GM19240 (cell line): ENCODE data around the gene CTNNA3.
"Not testable (repeated sequence)": the region's sequence is repeated elsewhere in the genome, so short reads cannot be mapped to it uniquely, and the experiment has no call there.

Experiments used
- DNase-seq: peaks from one replicate; pipeline ENCODE4 v3.0.0; 2011; ENCODE audit warnings: low spot score; ENCODE audit not compliant: insufficient read length

Gene CTNNA3

DNA sequence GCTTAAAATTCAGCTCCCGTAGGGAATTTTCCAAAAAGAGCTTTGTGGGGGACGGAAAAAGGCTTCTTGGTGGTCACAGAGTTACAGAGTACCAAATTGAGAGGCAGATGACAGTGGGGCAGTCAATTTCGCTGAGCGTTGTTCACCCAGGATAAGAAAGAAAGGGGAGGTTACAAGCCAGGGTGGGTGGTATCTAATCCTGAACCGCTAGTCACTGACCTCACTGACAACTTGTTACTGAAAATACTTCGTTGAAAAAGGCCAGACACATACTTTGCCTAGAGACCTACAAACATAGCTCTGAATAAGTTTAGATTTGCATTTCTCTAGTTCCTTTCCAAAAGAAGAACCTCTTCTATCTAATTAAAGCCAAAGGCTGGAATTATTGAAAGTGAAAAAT lies at the start of gene CTNNA3:
TSS of gene CTNNA3 (minus strand) at position 167 of the 400 bp plus-strand sequence.
- DNase-seq = peak; percentile 13

DNA sequence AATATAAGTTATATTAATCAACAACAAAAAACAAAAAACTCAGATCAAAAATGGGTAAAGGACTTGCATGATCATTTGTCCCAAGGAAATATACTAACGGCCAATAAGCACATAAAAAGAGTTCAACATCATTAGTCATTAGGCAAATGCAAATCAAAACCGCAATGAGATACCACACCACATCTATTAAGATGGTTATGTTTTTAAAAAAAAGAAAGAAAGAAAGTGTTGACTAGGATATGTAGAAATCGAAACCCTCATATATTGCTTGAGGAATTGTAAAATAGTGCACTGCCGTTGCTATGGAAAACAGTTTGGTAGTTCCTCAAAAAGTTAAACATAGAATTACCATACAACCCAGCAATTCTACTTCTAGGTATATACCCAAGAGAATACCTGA lies 39.4 kb upstream of the CTNNA3 start:
- no peak for DNase-seq

DNA sequence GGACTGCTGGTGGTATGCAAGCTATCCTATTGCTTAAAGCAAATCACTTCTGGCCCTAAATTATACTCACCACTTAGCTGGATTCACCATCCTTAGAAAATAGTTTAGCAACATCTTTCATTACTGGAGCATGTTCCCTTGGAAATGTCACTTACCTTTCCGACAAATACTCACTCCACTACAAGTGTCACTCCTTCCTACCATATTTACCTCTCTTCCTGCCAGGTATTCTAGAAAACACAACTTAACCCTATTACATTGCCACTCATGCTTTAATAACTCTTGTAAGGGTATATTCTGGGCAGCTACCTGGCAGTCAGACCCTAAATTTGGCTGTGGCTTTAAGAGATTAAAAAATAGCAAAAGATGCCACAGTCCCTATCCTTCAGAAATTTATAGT lies 37.5 kb upstream of the CTNNA3 start:
- DNase-seq = no peak

GRCh38 chr10:67725567-67725966 lies 29.6 kb upstream of the CTNNA3 start:
- DNase-seq = no peak

DNA sequence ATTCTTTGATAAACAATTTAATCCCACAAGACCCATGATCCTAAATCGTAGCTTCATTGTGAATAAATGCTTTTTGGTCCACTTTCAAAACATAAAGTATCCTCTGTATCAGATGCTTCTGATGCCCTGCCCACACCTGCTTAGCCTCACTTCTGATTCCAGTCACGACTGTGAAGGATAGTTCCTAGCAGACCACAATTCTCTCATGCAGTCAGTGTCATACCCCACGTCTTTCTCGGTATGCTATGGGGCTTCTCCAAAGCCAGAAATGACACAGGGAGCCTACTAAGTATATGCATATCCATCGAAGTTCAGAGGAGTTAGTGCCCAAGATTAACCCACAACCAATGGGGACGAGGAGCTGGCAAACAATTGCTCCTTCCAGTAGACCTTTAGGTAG lies 27.6 kb upstream of the CTNNA3 start:
- no peak for DNase-seq

- DNase-seq = no peak
Observed at GRCh38 chr10:67722113-67722512, 26.1 kb upstream of the CTNNA3 start.

DNA sequence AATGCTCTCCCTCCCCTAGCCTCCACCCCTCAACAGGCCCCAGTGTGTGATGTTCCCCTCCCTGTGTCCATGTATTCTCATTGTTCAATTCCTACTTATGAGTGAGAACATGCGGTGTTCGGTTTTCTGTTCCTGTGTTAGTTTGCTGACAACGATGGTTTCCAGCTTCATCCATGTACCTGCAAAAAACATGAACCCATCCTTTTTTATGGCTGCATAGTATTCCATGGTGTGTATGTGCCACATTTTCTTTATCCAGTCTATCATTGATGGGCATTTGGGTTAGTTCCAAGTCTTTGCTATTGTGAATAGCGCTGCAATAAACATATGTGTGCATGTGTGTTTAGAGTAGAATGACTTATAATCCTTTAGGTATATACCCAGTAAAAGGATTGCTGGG lies 20.5 kb upstream of the CTNNA3 start:
- not testable (repeated sequence) for DNase-seq

DNA sequence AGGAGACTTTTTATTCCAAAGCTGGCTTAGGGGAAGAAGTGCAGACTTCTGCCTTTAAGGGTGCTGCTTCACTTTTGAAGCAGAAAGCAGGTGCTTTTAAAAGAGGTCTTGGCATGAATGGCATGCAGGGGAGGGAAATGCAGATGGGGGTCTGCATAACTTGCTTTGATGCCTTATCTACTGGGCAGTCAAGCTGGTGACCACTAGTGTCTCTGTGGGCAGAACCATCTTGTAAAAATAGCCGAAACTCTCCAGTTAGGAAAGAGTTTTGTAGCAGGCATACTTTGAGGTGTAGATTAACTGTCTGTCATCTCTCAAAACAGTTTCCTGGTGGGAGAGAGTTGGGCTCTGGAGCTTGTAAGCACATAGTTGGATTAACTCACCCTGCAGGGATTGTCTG lies 9.9 kb upstream of the CTNNA3 start:
- no peak for DNase-seq

GRCh38 chr10:67699613-67700270 lies 3.7 kb upstream of the CTNNA3 start:
- not testable (repeated sequence) for DNase-seq

- no peak for DNase-seq
Observed at GRCh38 chr10:67698164-67698563, 2.2 kb upstream of the CTNNA3 start.

GRCh38 chr10:67697724-67698131 lies 1.7 kb upstream of the CTNNA3 start:
- DNase-seq = peak; percentile 24

- DNase-seq = no peak
Observed at GRCh38 chr10:67696679-67697078, 684 bp upstream of the CTNNA3 start.

DNA sequence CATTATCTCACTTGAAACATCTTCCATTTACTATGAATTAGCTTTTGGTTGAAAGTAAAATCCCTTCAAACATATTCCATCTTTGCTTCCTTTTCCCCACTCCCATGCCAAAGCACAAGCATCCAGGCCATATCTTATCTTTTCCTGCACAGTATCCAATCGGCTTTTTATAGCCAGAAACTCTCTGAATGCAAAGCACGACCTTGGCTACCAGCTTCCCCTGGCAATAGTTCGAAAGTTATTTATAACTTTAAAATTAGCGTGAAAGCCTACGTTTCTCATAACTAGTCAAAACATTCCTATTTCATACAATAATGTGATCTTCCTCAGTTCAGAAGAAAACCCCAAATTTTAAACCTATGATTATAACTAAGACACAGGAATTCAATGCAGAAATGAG lies 440 bp downstream of the CTNNA3 start:
- DNase-seq = no peak

DNA sequence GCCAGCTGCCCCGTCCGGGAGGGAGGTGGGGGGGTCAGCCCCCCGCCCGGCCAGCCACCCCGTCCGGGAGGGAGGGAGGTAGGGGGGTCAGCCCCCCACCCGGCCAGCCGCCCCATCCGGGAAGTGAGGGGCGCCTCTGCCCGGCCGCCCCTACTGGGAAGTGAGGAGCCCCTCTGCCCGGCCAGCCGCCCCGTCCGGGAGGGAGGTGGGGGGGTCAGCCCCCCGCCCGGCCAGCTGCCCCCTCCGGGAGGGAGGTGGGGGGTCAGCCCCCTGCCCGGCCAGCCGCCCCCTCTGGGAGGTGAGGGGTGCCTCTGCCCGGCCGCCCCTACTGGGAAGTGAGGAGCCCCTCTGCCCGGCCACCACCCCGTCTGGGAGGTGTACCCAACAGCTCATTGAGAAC lies 4.1 kb downstream of the CTNNA3 start:
- not testable (repeated sequence) for DNase-seq

DNA sequence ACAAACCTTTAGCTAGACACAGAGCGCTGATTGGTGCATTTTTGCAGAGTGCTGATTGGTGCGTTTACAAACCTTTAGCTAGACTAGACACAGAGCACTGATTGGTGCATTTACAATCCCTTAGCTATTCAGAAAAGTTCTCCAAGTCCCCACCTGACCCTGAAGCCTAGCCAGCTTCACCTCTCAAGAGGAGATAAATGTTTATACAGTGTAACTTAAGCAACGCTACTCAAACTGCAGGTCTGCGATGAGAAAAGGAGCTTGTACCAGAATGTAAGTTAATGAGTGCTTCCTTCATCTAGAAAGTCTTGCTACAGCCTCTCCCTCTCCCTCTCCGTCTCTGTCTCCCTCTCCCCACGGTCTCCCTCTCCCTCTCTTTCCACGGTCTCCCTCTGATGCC lies 5.5 kb downstream of the CTNNA3 start:
- DNase-seq = not testable (repeated sequence)

DNA sequence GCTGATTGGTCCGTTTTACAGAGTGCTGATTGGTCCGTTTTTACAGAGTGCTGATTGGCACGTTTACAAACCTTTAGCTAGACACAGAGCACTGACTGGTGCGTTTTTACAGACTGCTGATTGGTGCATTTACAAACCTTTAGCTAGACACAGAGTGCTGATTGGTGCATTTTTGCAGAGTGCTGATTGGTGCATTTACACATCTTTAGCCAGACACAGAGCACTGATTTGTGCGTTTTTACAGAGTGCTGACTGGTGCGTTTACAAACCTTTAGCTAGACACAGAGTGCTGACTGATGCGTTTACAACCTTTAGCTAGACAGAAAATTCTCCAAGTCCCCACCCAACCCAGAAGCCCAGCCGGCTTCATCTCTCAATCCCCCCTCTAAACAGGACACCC lies 11.9 kb downstream of the CTNNA3 start:
- not testable (repeated sequence) for DNase-seq

DNA sequence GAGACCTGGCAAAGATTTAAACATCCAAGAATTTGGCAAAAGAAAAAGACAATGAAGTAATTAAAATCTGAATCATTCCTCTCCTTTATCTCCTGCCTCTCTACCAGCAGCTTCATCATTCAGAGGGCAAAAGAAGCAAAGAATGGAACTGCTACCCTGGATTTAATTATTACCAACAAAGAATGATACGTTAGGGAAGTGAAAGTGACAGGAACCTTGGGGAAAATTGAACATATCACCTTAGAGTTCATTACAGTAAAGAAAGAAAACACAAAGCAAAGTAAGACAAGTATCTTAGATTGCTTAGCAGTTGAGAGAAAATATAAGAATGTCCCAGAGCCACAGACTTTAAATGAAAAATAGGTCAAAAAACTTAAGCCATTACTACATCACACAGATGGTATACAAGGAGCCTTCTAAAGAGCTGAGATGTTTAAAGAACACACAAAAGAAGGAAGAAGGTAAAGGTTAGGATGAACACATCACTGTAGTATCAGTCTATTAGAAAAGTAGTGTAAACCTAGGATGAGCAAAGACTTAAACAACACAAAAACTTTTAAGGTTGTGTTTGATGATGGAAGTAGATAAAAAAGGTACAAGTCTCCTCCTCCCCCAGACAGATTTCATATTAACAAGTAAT lies 17.5 kb downstream of the CTNNA3 start:
- DNase-seq = no peak

GRCh38 chr10:67676208-67676825 lies 19.7 kb downstream of the CTNNA3 start:
- DNase-seq = no peak

DNA sequence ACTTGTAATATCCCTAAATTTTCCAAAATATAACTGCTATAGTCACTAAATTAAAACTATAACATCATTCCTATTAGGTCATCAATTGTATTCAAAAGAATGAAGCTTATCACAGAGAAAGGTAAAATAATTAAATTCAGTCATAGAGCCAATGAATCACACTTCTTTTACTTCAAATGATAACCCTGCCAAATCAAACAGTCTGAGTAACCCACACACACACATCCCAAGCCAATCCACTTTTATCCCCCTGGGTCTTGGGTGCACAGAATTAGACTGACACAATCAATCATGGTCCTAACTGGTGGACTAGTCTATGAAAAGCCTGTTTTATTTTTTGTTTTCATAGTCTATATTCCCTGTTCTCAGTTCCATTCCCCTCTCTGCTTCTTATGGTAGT lies 25.6 kb downstream of the CTNNA3 start:
- no peak for DNase-seq

GRCh38 chr10:67669978-67670377 lies 26.0 kb downstream of the CTNNA3 start:
- no peak for DNase-seq

DNA sequence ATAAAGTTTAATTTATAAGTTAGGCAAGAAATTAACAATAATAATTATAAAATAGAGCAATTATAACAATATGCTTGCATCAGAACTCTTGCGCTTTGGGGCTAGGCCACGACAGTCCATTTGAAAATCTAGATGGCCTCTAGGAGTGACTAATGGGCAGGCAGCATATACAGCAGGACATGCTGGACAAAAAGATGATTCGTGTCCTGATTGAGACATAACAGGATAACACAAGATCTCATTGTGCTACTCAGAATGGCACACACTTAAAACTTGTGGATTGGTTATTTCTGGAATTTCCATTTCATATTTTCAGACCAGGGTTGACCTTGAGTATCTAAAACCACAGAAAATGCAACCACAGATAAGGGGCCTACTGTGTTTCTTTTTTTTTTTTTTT lies 27.5 kb downstream of the CTNNA3 start:
- no peak for DNase-seq

DNA sequence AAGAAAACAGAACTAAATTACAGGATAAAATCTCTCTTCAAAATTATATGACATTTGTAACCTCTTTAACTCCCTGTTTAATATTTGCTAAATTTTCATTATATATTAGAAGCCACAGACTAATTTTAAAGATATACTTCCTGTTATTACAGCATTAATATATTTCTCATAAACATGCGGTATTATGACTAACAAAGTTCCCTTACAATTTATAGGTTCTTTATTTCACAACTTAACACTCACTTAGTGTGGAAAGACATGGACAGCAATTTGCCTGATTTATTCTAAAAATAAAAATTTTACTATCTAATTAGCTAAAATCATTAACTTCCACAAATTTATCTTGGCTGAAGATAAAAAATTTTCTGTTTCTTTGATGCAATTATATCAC lies 29.0 kb downstream of the CTNNA3 start:
- no peak for DNase-seq
